Astrocyte of the hippocampus (primary cell): Measurements from ENCODE around the gene CDK11B.

ENCODE experiments used
- DNase-seq: peaks from one replicate; pipeline ENCODE4 v3.0.0; 2011; ENCODE audit warnings: low read depth, low spot score

Gene CDK11B

DNA sequence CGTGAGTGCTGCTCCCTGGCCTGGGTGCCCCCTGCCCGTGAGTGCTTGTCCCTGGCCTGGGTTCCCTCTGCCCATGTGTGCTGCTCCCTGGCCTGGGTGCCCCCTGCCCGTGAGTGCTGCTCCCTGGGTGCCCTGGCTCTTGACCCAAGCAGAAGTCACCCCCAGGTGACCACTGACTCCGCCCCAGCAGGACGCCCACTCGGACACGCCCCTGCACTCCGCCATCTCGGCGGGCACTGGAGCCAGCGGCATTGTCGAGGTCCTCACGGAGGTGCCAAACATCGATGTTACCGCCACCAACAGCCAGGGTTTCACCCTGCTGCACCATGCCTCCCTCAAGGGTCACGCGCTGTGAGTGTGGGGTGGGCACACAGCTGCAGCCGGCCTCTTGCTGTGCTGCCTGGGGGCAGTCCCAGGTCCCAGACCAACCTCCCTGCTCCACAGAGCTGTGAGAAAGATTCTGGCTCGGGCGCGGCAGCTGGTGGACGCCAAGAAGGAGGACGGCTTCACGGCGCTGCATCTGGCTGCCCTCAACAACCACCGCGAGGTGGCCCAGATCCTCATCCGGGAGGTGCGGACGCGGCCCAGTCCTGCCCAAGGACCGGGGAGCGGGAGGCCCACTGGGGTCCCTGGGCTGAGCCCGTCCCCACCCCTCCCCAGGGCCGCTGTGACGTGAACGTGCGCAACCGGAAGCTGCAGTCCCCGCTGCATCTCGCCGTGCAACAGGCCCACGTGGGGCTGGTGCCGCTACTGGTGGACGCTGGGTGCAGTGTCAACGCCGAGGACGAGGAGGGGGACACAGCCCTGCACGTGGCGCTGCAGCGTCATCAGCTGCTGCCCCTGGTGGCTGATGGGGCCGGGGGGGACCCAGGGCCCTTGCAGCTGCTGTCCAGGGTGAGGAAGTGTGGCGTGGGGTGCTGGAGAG, 30.7 kb downstream of the CDK11B start:
- no peak for DNase-seq

DNA sequence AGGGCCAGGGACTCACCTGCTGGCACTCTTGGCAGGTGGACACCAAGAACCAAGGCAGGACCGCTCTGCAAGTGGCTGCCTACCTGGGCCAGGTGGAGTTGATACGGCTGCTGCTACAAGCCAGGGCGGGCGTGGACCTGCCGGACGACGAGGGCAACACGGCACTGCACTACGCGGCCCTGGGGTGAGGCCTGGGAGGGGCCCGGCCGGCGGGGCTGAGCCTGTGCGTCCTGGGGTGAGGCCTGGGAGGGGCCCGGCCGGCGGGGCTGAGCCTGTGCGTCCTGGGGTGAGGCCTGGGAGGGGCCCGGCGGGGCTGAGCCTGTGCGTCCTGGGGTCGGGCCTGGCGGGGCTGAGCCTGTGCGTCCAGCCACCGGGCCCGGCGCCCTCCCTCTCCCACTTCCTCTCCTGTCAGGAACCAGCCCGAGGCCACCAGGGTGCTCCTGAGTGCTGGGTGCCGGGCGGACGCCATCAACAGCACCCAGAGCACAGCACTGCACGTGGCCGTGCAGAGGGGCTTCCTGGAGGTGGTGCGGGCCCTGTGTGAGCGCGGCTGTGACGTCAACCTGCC, 31.5 kb downstream of the CDK11B start:
- no peak for DNase-seq

DNA sequence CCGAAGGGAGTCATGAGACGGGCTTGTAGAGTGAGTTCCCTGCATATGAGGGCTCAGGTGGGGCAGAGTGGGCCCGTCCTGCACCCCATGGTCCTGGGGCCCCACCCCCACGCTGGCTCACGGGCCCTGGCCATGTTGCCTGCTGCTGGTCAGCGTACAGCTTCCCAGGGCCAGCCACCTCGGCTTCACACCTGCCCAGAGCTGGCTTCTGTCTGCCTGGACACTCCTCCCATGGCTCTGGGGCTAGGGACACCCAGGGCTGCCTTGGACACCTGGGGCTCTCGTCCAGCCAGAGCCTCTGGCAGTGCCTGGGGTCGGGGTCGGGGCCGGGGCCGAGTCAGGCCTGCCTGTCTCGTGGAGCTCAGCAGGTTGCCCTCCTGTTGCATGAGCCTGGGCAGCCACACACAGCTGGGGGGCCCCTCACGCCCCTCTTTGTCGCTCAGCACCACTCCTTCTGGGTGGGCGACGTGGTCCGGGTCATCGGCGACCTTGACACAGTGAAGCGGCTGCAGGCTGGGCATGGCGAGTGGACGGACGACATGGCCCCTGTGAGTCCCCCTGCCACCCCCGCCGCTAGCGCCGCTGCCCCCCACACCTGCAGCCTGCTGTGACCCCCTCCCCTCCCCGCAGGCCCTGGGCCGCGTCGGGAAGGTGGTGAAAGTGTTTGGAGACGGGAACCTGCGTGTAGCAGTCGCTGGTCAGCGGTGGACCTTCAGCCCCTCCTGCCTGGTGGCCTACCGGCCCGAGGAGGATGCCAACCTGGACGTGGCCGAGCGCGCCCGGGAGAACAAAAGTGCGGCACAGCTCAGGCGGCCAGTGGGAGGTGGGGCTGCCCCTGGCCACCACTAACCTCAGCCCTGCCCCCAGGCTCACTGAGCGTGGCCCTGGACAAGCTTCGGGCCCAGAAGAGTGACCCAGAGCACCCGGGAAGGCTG, 32.3 kb downstream of the CDK11B start:
- DNase-seq: no peak

DNA sequence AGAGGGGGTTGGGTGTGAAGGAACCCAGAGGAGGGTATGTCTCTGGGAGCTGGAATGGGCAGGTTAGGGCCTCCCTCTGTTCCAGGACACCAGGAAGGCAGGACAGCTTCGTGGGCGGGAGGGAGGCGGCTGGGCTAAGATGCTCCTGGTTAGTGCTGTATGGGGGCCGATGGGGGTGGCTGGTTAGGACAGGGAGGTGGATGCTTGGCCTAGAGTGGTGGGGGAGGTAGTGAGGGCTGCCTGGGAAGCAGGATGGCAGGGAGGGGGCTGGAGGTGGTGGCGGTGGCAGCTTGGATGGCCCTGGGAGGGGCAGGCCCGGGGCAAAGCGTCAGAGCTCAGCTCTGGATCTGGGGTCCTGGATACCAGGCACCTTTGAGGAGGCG, 33.0 kb downstream of the CDK11B start:
- DNase-seq: no peak

DNA sequence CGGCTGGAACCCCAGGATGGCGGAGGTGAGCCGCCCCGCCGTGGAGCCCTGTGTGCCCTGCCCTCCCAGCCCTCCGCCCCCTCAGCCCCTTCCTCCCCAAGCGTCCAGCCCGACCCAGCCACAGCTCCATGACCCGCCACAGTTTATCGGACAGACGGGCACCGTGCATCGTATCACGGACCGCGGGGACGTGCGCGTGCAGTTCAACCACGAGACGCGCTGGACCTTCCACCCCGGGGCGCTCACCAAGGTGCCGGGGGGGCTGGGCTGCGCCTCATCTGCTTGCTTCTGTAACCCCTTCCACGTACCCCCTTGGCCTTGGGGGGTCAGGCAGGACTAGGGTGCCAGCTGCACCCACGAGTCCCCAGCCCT, 33.4 kb downstream of the CDK11B start:
- DNase-seq: no peak

DNA sequence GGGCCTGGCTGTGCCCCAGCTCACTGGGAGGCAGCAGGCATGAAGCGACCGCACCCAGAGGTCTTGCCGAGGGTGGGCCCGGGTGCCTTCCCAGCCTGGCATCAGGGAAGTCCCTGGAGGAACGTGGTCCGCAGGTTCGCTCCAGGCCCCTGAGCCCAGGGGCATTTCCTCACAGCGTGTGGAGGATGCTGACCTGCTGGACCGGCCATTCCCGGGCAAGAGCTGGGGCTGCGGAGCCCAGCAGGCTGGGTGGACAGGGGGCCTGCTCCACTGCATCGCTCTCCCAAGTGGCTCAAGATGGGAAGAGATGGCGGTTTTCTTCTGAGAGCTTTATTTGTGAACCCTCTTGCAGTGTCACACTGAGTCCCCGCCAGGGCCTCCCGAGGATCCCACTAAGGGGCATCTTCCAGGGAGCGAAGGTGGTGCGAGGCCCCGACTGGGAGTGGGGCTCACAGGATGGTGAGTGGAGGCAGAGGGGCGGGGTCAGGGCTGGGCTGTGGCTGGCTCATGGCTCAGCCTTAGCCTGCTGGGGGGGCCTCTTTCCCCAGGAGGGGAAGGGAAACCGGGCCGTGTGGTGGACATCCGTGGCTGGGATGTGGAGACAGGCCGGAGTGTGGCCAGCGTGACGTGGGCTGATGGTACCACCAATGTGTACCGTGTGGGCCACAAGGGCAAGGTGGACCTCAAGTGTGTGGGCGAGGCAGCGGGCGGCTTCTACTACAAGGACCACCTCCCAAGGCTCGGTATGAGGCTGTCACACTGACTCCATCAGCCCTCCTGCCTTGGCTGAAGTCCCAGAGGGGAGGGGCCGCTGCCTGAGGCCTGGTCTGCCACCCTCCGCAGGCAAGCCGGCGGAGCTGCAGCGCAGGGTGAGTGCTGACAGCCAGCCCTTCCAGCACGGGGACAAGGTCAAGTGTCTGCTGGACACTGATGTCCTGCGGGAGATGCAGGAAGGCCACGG, 34.1 kb downstream of the CDK11B start:
- DNase-seq: peak; percentile 41

DNA sequence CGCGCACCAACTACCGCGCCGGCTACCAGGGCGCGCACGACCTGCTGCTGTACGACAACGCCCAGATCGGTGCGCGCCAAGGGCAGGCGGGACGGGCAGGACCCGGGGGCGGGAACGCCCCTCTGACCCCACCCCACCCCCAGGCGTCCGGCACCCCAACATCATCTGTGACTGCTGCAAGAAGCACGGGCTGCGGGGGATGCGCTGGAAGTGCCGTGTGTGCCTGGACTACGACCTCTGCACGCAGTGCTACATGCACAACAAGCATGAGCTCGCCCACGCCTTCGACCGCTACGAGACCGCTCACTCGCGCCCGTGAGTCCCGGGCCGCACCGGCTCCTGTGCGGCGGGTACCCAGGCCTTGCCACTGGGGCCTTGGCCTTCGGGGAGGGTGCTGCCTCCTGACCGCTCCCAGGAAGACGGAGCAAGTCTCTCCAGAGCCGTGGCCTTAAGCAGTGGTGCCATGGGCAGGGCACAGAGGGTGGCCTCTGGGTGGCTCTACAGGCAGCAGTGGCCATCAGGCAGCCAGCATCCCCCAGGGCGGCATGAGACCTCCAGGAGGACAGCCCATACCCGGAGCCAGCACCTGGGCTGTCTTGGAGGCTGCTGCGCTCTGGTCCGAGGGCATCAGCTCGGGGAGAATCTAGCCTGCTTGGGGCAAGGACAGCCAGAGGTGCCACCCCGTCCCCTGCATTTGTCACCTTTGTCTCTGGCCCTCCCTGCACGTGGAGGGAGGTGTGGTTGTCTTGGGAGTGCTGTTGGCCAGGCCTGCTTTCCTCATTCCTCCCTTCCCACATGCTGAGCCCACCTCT, 35.0 kb downstream of the CDK11B start:
- DNase-seq: no peak

DNA sequence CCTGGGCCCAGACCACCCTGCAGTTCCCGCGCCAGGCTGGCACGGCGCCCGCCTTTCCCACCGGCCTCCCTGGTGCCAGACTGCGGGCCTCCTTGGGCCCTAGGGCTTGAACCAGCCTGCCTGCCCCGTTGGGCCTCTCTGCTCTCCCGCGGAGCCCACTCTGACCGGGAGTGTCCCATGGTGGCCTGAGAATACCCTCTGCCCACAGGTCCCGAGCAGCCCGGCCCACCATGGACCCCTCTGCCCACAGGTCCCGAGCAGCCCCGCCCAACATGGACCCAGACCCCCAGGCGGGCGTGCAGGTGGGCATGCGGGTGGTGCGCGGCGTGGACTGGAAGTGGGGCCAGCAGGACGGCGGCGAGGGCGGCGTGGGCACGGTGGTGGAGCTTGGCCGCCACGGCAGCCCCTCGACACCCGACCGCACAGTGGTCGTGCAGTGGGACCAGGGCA, 35.6 kb downstream of the CDK11B start:
- no peak for DNase-seq

DNA sequence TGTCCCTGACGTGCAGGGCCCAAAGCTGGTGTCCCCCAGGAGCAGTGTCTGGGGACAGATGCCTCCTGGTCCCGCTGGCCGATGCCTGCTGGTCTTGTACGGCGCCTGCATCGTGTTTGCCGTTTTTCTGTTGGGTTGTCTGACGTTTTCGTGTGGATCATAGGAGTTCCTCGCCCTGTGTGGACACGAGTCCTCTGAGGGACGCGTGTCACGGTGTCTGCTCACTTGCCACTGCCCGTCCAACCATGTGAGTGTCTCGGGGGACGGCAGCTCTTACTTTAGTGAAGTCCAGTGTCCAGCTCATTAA, 36.1 kb downstream of the CDK11B start:
- DNase-seq: no peak

DNA sequence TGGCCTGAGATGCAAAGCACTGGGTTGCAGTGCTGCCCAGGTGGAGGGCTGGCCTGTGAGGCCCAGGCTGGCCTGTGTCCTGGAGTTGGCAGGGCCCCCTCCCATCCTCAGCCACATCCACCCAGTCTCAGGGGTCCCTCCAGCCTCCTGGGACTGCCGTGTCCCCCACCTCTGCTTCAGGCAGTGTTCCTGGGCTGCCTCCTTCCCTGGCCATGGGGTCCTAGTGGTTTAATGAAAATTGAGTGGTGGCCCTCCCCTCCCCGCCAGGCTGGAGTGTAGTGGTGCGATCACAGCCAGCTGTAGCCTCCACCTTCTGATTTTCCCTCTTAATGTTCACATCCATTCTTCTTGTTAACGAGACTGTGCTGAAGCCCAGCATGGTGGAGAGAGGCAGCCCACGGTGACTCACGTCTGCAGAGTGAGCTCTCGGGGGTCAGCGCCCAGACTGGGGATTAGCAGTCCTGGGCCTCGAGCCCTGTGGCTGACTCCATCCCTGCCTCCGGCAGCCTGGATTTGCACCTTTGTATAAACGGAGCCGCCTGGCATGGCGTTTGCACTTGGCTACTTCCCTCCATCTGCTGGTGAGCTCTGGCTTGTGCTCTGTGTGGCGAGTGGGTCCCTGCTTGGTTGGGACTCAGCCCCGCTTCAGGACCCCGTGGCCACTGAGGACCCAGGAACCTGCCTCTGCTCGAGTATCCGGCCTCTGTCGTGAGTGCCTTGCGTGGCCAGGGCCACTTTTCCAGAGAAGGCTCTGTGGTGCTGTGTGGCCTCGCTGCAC, 36.6 kb downstream of the CDK11B start:
- peak; percentile 87 for DNase-seq

DNA sequence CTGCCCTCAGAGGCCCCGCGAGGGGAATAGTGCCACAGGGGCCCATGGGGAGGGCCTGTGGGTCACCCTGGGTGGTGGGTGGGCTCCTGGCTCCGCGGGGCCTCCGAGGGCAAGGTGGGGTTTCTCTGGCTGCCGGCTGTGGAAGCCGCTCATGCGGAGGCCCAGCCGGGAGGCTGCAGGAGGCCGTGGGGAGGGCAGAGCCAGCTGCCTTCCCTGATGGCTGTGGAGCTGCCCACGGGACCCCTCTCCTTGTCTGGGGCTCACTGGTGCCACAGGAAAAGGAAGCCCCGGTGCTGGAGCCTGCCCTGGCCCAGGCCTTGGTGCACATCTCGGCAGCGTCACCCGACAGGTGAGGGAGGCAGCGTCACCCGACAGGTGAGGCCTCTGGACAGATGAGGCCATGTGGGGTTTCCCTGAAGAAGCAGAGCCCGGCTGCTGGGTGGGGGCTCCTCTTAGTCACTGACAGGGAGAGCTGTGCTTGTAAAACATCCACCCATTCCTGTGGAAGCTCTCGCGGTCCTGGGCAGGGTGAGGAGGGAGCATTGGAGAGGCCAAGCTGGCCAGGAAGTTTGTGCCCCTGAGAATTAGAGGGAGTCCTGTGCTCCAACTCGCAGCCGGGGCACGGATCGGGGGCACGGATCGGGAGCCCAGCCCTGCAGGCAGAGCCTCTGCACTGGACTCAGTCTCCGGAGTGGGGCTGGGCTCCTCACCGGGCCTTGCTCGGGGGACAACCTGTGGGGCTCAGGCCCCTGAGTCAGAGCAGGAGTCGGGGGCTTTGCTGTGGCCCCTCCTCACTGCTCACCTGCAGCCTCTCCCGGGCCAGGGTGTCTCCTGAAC, 37.4 kb downstream of the CDK11B start:
- DNase-seq: no peak

DNA sequence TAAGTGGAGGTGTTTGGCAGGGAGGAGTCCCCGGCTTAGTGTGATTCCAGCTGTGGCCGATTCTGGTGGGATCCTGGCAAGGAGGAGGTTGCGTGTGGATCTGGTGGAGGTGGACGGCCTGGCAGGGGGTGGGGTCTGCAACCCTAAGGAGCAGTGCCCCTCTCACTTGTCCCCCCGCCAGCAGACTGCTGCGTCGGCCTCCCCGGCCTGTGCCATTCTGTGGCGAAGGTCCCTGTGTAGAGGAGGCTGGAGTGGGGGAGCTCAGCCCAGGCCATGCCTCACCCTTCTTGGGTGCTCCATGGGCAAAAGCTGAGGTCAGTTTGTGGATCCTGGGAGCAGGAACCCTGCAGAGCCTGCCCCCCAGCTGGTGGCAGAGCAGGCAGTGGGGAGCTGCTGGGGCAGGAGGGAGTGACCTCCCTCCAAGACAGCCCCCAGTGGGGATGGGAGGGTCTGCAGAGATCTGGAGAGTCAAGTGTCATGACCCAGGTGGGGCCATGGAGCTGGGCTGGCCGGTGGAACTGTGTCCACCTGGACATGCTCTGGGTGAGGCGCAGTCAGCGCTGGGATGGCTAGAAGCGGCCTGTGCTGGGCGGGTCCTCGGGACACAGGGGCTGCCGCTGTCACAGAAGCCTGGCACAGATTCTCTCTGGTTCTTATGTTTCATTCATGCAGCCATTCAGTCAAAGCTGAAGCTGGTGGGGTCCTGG, 38.2 kb downstream of the CDK11B start:
- no peak for DNase-seq

DNA sequence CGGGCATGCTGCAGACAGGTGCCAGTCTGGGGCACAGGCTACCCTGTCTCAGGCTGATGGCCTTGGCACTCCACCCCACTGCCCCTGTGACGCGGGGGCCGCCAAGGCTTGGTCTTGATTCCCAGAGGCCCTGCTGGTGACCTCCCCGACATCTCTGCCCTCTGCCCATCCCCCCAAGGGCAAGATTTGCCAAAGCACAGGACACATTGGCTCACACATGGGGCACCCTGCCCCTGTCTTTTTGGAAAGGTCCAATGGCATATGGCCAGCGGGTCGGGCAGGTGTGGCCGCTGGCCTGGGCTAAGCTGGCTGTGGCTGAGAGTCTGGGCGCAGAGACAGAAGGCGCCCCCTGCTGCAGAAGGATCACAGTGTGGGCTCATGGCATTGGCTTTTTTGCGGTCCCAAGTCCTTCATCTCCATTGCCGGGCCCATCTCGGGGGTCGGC, 38.9 kb downstream of the CDK11B start:
- no peak for DNase-seq

DNA sequence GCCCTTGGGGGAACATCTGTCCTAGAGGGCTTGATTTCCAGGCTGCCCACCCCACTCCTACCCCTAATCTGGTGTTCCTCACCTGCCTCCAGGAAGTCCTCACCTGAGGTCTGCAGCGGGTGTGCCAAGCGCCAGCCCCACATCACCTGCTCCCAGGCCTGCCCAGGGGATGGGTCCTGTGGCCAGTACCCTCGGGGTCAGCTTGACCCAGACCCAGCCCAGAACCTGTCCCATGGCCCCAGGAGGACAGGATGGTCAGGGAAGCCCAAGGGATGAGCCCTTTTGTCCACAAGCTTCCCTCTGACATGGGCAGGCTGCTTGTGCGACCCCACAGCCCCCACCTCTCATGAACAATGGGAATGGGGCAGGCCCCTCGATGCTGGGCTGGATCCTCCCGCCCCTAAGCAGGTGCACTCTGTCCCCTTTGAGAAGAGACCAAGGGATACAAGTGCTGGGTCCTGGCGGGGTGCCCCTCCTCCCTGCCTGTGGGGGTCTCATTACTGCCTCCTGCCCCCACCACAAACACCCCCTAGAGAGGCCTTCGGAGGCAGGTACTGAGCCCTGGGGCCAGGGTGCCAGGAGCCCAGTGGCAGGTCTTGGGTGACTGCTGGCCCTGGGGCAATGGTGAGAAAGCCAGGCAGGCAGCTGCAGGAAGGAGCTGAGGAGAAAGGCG, 40.3 kb downstream of the CDK11B start:
- DNase-seq: no peak

DNA sequence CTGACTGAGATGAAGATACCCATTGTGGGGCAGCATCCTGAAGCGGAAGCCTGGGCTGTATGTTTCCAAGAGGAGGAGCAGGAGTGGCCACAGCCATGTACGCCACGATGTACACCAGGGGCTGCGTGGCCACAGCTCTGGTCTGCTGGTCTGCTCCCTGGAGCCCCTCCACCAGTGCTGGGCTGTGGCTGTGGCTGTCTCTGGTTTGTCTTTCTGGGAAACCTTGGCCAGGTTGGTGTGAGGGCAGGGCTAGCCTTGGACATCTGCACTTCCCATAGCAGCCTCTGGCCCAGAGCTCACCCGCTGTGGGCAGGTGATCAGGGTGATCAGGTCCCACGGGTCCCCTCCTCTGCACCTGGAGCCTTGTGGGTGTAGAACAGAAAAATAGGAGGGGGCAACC, 40.9 kb downstream of the CDK11B start:
- DNase-seq: no peak

DNA sequence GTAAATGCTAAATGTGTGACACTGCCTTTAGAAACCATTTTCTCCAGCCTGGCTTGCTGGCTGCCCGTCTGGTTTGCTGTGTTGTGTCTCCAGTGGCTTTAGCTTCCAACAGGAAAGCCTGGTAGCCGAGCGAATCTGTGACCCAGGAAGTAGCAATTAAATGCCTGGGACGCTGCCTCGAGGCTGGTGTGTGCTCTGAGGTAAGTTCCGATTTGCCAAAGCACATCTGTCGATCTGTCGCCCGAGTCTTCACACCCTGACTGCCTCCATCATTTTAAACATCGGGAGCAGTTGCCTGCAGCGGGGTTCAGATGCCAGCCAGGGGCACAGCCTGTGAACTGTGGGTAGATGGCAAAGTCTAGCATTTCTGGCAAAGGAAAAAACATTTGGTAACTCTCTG, 41.3 kb downstream of the CDK11B start:
- DNase-seq: no peak

DNA sequence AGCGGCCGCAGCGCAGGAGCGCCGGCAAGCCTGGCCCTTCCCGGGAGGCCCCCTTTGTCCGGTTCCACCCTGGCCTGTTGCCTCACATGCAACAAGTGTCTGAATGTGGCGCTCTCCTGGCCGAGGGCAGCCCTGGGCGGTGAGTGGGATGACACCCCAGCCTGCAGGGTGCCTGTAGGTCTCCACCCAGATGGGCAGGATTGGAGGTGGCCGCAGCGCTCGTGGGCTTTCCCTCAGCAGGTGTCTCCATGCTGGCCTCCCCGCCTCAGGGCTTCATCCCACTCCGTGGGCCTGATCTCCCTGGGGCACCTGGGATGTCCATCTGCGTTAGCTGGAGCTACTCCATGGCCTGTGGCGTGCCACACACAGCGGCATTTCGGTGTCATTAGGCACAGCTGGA, 42.0 kb downstream of the CDK11B start:
- DNase-seq: no peak
